ENCODE data around the gene ZFYVE16. TPM values are rescaled to one million over a fixed set of nuclear protein-coding genes. Genes with fewer than 3 reads are reported as not detected.

The ZFYVE16 gene
- total and polyA plus RNA-seq, 2 of the 13 experiments (the other 11 are each of a cell fraction or from before 2014, with no cell fraction given), result 9.3 to 33.3 TPM

GRCh38 chr5:80481019-80481893, 73.4 kb downstream of the ZFYVE16 start (continued):
- TF ChIP-seq ZSCAN21 (CRISPR knock-in tag; IDR thresholded peaks at IDR 0.05; ENCODE audit: borderline replicate concordance) (no peak), CBX2 (IDR thresholded peaks at IDR 0.05; ENCODE audit: low read depth, low read length) (no peak), CBX2 (CRISPR knock-in tag; IDR thresholded peaks at IDR 0.05; ENCODE audit: low read depth) (no peak), ZNF292 (CRISPR knock-in tag; IDR thresholded peaks at IDR 0.05; ENCODE audit: borderline replicate concordance, low read depth) (no peak), ZNF17 (CRISPR knock-in tag; IDR thresholded peaks at IDR 0.05) (no peak), RXRB (CRISPR knock-in tag; IDR thresholded peaks at IDR 0.05; ENCODE audit: borderline replicate concordance) (peak; percentile 29; the same call in 1 of the 2 replicates), CERS6 (CRISPR knock-in tag; IDR thresholded peaks at IDR 0.05) (no peak), ZNF280D (CRISPR knock-in tag; IDR thresholded peaks at IDR 0.05) (no peak), SATB2 (CRISPR knock-in tag; IDR thresholded peaks at IDR 0.05) (no peak), PRDM10 (CRISPR knock-in tag; IDR thresholded peaks at IDR 0.05; ENCODE audit: low read depth) (no peak), ZFP37 (CRISPR knock-in tag; IDR thresholded peaks at IDR 0.05; ENCODE audit: borderline replicate concordance) (no peak), WIZ (CRISPR knock-in tag; IDR thresholded peaks at IDR 0.05) (no peak), ZBTB39 (CRISPR knock-in tag; IDR thresholded peaks at IDR 0.05) (no peak), DRAP1 (CRISPR knock-in tag; IDR thresholded peaks at IDR 0.05) (no peak; the same call in 1 of the 2 replicates), POLR2A (IDR thresholded peaks at IDR 0.05; ENCODE audit: insufficient read depth in 1 of 2, low read depth in 2 of 2, low read length in 2 of 2) (no peak), NR2C2 (CRISPR knock-in tag; IDR thresholded peaks at IDR 0.05; ENCODE audit: borderline replicate concordance) (no peak)
